ENCODE results near the gene ACTN4.
"Not testable (repeated sequence)": the region's sequence is repeated elsewhere in the genome, so short reads cannot be mapped to it uniquely, and the experiment has no call there.

Gene ACTN4

DNA sequence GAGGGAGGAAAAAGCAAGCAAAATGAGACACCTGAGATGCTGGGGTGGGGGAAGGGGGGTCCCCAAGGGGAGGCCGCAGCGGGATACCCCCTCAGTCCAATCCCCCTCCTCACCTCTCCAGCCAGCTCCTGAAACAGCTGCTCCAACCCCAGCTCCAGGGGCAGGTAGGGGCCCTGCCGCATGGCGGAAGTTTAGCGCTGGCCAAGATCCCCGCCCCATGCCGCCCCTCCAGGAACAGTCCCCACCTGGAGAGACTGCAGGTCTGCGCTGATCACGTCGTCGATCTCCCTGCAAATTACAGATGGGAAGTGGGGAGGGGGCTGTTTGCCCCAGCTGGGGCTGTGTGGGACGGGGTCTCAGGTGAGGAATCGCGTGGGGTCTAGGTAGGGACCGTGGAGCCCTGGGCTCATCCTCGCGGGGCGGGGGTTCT is 87.8 kb downstream of the ACTN4 start:
- DNase-seq (ENCODE audit: low read depth in 1 of 2, low spot score in 1 of 2): no peak

DNA sequence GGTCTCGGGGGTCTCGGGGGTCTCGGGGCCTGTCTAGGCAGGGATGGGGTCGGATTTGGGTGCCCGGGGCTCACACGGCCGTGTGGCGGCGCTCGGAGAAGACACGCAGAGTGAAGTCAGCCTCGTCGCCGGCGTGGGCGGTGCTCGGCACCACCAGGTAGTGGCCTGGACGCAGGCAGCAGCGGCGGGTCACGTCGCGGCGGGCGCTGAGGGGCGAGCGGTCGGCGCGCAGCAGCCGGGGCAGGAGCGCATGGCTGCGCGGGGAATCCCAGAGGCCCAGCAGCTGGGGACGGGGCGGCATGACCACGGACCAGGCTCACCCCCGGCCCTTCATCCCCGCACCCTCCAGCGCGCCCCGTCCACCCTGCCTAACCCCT is 88.6 kb downstream of the ACTN4 start:
- DNase-seq (ENCODE audit: low read depth in 1 of 2, low spot score in 1 of 2): peak in 1 of 2 donors; percentile 44

DNA sequence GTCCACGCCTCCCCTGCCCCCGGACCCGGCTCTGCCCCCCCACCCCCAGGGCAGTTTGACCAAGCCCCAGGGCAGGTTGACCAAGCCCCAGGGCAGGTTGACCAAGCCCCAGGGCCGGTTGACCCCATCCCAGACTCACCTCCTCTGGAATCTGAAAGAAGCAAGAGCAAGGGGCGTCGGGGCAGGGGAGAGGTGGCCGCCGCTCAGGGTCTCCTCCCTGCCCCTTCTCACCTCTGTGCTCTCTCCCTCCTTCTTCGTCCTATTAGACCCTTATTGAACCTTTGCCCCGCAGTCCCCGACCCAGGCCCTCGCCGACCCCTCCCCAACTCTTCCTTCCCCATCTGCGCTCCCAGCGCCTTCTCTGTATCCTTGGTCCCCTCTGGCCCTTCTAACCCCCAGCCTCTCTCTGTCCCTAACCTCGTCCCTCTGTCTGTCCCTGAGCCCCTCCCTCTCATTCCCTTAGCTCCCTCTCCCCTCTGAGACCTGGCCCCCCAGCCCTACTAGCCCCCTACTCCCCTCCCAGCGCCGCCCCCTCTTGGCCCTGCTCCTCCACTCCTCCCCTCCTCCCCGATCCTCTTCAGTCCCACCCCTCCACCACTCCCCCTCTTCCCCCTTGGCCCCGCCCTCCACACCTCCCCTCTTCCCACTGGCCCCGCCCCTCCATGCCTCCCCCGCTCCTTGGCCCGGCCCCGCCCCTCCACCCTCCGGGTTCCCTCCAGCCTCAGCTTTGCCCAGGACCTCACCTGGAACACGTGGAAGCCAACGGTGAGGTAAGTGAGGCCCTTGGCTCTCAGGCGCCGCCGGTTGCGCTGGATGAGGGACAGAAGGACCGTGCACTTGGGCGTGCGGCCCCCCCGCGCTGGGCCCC is 89.2 kb downstream of the ACTN4 start:
- peak; percentile 39 to 58 for DNase-seq (ENCODE audit: low read depth in 1 of 2, low spot score in 1 of 2)

DNA sequence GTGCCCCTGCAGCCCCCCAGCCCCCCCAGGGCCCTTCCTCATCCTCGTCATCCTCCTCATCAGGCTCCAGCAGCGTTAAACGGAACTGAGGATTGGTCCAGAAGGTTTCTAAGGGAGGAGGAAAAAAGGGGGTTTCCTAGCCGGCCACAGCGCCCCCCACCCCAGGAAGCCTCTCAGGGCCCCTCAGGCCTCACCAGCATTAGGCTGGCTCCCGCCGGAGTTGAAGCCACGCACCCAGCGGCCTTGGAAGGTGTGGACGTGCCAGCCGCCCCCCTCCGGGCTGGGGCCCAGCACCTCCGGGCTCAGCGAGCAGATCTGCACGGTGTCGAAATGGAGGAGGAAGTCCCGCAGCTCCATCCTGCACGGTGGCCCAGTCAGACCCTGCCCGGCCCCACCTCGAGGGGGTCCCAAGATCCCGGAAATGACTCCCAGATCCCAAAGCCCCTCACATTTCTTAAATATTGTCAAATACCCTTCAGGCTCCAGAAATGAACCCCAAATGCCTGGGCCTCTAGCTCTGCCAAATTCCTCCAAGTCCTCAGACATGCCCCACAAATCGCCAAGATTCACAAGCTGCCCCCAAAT is 89.9 kb downstream of the ACTN4 start:
- no peak for DNase-seq (ENCODE audit: low read depth in 1 of 2, low spot score in 1 of 2)

DNA sequence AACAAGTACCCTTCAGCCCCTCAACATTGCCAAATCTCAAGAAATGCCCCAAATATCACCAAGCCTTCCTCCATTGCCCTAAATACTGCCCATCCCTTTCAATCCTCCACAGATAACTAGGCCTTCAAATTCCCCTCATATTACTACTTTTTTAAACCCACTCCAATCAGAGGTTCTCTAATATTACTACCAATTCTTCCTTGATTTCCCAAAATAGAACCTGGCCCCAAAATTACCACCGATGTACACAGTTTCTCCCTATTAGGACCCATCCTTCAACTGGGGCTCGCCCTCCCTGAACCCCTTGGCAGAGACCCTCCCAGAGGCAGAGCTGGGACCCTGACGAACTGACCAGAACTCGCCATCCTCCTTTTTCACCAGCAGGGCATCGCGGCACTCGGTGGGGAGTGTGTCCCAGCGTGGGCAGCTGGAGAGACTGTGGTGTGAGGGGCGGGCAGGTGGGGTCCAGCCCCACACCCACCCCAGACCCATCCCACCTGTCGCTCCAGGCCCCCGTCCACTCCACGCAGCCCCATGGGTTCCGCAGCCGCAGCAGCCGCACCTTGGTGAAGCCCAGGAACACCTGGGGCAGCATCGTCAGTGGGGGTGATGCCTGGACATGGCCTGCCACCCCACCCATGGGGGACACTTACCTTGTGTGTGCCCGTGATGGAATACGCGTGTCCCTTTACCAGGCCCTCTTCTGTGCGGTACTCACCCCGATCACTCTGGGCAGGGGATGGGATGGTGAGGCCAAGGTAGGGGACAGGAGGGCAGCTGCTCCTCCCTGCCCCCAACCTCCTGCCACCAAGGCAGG is 90.7 kb downstream of the ACTN4 start:
- no peak for DNase-seq (ENCODE audit: low read depth in 1 of 2, low spot score in 1 of 2)

DNA sequence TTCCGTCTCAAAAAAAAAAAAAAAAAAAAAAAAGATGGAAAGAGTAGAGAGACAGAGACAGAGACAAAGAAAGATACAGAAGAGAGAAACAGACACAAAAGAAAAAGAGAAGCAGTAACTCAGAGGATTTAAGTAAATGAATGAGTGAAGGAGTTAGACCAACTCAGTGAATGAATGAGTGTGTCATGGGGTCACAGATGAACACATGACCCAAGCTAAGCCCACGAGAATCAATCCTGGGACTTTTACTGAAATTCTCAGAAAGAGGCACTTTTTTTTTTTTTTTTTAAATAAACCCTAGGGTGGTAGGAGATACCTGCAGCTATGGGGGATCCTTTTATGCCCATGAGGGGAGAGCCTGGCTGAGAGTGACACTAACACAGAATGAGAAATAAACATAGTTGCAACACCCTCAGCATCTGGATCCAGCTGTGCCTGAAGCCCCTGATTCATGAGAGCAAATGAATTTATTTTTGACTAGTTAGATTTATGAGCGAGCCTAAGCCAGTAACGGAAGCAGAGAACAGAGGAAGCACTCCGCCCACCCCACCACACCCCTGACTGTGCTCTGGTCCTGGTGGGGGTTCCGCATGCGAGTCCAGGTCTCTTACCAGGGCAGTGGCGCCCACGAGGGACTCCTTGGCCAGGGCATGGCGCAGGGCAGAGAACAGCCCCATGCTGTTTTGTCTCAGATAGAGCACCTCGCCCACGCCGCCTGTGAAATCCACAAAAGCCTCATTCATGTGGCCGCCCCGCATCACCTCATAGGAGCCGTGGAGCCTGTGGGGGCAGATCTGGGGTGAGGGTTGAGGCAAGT is 92.2 kb downstream of the ACTN4 start:
- DNase-seq (ENCODE audit: low read depth in 1 of 2, low spot score in 1 of 2): no peak

DNA sequence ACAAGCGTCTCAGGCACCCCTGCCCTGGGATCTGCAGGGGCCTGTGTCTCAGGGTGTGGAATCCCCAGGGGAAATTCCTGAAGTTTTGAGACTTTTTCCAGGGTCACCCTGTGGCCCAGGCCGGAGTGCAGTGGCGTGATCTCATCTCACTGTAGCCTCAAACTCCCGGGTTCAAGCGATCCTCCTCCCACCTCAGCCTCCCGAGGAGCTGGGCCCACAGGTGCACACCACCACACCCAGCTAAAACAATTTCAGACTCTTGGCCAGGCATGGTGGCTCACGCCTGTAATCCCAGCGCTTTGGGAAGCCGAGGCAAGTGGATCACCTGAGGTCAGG is 92.8 kb downstream of the ACTN4 start:
- no peak for DNase-seq (ENCODE audit: low read depth in 1 of 2, low spot score in 1 of 2)

DNA sequence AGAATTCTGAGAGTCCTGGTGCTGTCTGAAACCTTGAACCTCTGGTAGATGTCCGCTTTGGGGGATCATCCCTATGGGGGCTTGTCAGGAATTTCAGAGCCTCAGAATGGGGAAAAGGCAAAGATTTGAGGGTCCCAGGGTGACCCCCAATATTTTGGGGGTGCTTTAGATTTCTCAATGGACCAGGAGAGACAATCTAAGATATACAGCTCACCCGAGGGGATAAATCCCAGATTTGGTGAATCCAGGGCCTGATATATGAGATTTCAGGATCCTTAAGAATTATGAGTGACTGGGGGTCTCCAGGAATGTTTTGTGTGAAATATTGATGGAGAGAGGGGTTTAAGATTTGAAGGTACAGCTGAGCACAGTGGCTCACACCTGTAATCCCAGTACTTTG is 93.5 kb downstream of the ACTN4 start:
- no peak for DNase-seq (ENCODE audit: low read depth in 1 of 2, low spot score in 1 of 2)

DNA sequence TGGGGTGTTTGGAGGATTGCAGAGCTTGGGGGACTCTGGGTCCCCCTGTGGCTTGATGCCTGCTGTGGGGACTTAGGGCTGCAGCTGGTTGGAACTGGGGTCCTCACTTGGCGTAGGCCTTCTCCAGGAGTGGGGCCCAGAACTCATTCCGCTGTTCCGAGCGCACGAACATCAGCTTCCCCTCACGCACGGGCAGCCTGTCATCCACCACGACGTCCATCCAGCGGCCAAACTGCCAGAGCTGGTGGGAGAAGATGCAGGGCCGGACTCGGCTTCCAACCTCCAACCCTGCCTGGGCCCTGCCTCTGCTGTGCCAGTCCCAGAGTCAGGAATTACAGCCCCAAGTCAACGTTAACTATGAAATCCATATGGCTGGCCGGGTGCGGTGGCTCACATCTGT is 94.2 kb downstream of the ACTN4 start:
- no peak for DNase-seq (ENCODE audit: low read depth in 1 of 2, low spot score in 1 of 2)

DNA sequence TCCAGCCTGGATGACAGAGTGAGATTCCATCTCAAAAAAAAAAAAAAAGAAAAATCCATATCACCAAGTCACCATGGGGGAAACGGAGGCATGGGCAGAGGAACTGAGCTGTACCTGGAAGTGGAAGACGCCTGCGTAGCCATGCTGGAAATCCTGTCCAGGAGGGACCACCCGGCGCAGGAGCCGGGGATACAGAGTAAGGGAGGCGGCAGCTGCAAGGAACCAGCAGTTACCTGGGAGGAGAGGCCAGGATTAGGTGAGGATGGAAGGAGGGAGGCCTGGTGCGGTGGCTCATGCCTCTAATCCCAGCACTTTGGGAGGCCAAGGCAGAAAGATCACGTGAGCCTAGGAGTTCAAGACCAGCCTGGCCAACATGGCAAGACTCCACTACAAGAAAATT is 94.8 kb downstream of the ACTN4 start:
- DNase-seq (ENCODE audit: low read depth in 1 of 2, low spot score in 1 of 2): no peak

DNA sequence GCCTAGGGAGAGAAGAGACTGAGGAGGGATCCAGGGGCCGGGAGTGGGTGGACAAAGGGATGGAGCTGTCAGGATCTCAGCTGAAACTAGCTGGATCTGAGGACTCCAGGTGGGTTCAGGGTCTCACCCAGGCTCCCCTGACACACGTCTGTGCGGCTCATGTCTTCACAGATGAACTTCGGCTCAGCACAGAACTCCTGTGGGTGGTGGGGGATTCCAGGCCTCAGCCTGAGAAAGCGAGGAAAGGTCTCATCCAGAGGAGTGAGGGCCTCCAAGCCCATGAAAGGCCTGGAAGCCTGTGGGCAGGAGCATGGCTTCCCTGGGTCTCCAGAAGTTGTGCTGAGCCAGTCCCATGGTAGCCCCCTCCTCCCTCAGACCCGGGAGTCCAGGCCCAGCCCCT is 95.5 kb downstream of the ACTN4 start:
- DNase-seq (ENCODE audit: low read depth in 1 of 2, low spot score in 1 of 2): no peak

DNA sequence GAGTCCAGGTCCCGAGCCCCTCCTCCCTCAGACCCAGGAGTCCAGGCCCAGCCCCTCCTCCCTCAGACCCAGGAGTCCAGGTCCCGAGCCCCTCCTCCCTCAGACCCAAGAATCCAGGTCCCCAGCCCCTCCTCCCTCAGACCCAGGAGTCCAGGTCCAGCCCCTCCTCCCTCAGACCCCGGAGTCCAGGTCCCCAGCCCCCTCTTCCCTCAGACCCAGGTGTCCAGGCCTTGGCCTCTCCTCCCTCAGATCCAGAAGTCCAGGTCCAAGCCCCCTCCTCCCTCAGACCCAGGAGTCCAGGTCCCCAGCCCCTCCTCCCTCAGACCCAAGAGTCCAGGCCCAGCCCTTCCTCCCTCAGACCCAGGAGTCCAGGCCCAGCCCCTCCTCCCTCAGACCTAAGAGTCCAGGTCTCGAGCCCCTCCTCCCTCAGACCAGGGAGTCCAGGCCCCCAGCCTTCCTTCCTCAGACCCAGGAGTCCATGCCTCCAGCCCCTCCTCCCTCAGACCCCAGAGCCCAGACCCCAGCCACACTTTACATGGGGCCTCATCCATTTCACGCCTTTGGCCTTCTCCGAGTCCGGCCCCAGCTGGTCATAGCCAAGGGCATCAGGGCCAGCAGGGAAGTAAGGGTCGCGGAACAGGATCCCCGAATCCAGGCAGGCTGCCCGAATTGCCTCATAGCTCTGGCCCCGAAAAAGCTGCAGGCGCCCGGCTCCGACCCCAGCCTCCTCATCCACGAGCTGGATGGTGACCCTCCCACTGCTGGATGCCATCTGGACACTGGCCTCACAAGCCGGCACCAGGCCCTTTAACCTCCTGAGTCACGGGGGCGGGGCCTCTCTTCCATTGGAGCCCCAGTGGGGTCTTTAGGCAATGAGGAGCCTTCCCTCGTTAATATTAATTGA is 96.2 kb downstream of the ACTN4 start:
- DNase-seq (ENCODE audit: low read depth in 1 of 2, low spot score in 1 of 2): no peak

DNA sequence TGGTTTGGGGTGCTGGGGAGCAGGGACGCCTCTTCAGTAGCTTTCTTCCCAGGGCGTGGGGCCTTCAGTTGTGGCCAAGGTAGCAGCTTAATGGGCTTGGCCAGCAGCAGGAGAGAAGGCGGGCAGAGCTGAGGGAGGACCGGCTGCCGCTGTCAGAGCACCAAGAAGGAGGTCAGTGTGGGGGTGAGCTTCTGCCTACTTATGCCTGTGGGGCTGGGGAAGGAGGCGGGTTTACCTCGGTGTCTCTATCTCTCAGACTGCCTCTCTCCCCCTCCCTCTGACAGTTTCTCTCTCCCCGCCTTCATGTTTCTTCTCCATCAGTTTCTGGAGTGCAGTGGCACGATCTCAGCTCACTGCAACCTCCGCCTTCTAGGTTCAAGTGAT is 96.8 kb downstream of the ACTN4 start, which contains the start of gene CAPN12:
TSS of gene CAPN12 (minus strand) at position 177 of the 384 bp plus-strand sequence. CDS start 309 bp downstream, outside the sequence.
- no peak for DNase-seq (ENCODE audit: low read depth in 1 of 2, low spot score in 1 of 2)

DNA sequence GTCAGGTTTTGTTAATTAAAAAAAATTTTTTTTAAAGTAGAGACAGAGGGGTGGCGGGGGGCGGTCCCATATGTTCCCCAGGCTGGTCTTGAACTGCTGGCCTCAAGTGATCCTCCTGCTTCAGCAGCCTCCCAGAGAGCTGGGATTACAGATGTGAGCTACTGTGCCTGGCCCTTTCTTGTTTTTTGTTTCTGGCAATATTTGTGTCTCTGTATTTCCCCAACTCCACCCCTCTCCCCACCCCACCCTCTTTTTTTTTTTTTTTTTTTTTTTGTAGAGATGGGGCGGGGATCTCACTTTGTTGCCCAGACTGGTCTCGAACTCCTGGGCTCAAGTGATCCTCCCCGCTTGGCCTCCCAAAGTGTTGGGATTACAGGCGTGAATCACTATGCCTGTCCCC is 97.4 kb downstream of the ACTN4 start:
- no peak for DNase-seq (ENCODE audit: low read depth in 1 of 2, low spot score in 1 of 2)

DNA sequence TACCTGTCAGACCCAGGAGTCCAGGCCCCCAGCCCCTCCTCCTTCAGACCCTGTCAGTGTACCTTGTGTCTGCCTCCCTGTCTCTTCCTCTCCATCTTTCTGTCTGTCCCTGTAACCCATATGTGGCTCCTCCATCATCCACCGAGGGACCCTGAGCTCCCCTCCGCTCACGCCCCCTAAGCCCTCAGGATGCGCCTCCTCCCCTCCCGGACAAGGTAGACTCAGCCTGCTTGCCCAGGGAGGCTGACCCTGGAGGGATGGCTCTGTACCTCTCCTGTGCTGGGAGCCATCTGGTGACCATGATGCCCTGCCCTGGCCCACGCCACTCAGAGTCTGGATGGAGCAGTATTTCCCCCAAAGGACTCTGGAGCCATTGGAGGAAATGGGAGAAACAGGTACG is 97.9 kb downstream of the ACTN4 start:
- no peak for DNase-seq (ENCODE audit: low read depth in 1 of 2, low spot score in 1 of 2)

DNA sequence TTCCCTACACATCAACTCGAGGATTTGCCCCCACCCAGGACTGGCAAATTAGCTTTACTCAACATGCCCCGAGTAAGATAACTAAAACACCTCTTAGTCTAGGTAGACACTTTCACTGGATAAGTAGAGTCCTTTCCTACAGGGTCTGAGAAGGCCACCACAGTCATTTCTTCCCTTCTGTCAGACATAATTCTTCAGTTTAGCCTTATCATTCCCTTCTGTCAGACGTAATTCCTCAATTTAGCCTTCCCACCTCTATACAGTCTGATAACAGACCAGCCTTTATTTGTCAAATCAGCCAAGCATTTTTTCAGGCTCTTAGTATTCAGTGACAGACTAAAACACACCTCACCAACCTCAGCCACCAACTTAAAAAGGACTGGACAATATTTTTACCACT is 106.3 kb downstream of the ACTN4 start:
- not testable (repeated sequence) for DNase-seq (ENCODE audit: low read depth in 1 of 2, low spot score in 1 of 2)

DNA sequence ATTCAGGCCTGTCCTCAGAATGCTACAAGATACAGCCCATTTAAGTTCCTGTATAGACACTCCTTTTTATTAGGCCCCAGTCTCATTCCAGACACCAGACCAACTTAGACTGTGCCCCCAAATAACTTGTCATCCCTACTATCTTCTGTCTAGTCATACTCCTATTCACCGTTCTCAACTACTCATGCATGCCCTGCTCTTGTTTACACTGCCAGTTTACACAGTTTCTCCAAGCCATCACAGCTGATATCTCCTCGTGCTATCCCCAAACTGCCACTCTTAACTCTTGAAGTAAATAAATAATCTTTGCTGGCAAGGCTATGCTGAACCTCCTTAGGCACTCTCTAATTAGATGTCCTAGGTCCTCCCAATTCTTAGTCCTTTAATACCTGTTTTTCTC is 106.7 kb downstream of the ACTN4 start:
- DNase-seq (ENCODE audit: low read depth in 1 of 2, low spot score in 1 of 2): not testable (repeated sequence)

DNA sequence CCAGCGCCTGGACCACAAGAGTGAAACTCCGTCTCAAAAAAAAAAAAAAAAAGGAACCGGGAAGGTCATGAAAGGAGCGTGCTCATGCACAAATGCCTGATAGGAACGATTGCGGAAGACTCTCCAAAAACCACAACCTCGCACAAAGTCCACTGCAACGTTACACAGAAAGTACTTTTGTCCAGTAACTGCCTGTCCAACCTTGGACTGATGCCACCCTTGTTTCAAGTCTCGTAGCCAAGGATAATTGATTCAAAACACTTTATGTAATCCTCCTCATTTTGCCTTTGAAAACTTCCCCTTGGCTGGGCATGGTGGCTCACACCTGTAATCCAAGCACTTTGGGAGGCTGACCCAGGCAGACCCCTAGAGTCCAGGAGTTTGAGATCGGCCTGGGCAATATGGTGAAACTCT is 112.1 kb downstream of the ACTN4 start:
- DNase-seq (ENCODE audit: low read depth in 1 of 2, low spot score in 1 of 2): no peak

DNA sequence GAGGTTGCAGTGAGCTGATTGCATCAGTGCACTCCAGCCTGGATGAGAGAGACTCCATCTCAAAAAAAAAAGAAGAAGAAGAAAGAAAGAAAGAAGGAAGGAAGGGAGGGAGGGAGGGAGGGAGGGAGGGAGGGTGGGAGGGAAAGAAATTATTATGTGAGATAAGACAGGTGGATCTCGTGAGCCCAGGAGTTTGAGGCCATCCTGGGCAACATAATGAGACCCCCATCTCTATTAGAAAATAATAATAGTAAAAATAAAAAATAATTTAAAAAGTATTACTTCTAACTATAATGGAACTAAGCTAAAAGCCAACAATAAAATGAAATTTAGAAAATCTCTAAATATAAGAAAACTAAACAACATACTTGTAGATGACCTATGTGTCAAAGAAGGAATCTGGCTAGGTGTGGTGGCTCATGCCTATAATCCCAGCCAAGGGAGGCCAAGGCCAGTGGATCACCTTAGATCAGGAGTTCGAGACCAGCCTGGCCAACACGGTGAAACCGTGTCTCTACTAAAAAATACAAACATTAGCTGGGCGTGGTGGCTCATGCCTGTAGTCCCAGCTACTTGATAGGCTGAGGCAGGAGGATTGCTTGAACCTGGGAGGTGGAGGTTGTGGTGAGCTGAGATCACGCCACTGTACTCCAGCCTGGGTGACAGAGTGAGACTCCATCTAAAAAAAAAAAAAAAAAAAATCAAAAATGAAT is 113.5 kb downstream of the ACTN4 start:
- not testable (repeated sequence) for DNase-seq (ENCODE audit: low read depth in 1 of 2, low spot score in 1 of 2)

All from stimulated activated CD4-positive, alpha-beta T cell treated with anti-CD3 and anti-CD28 coated beads, Interleukin-15, amount 100 ng/mL, for 1 hour (primary cell).